Ishikawa (cell line): ENCODE data around the gene L1CAM.

Source experiments
- MAX ChIP-seq: IDR thresholded peaks from 2 replicates; pipeline ENCODE4 v1.6.1; 2012
- ZBTB7A ChIP-seq: IDR thresholded peaks from 2 replicates; pipeline ENCODE4 v1.6.1; 2012; ENCODE audit warnings: low read depth

GRCh38 chrX:153820601-153821000 is 65.4 kb downstream of the L1CAM start:
- no peak for TF ChIP-seq ZBTB7A
- no peak for TF ChIP-seq MAX
